NCI-H446 treated with DMSO at 0.1 percent for 48 hours (cell line): ENCODE results near the gene D2HGDH.
"Not testable (repeated sequence)": the region's sequence is repeated elsewhere in the genome, so short reads cannot be mapped to it uniquely, and the experiment has no call there.

ENCODE experiments used
- DNase-seq: peaks from one replicate; lab custom pipeline; 2025; lab: John Stamatoyannopoulos, UW

The D2HGDH gene

GRCh38 chr2:241808721-241809382, 74.4 kb downstream of the D2HGDH start, which contains the start of gene NEU4:
Gene NEU4 (plus strand): TSS chr2:241809193. CDS start chr2:241814485, 5,292 bp downstream.
- DNase-seq = no peak

- no peak for DNase-seq
Measured at GRCh38 chr2:241809383-241810306, 75.2 kb downstream of the D2HGDH start.

- no peak for DNase-seq
Measured at GRCh38 chr2:241810307-241811200, 76.1 kb downstream of the D2HGDH start.

- no peak for DNase-seq
Measured at GRCh38 chr2:241811201-241811951, 76.9 kb downstream of the D2HGDH start.

- no peak for DNase-seq
Measured at GRCh38 chr2:241811952-241812729, 77.7 kb downstream of the D2HGDH start.

- no peak for DNase-seq
Measured at GRCh38 chr2:241812730-241813643, 78.6 kb downstream of the D2HGDH start.

- DNase-seq = no peak
Measured at GRCh38 chr2:241813644-241814392, 79.4 kb downstream of the D2HGDH start.

GRCh38 chr2:241814393-241814642, 79.9 kb downstream of the D2HGDH start:
- DNase-seq = no peak

GRCh38 chr2:241814643-241815476, 80.4 kb downstream of the D2HGDH start:
- no peak for DNase-seq

- DNase-seq = no peak
Measured at GRCh38 chr2:241815477-241816430, 81.3 kb downstream of the D2HGDH start.

GRCh38 chr2:241816431-241817121, 82.1 kb downstream of the D2HGDH start:
- no peak for DNase-seq

- DNase-seq = no peak
Measured at GRCh38 chr2:241817126-241817820, 82.8 kb downstream of the D2HGDH start.

- DNase-seq = not testable (repeated sequence)
Measured at GRCh38 chr2:241817821-241818215, 83.4 kb downstream of the D2HGDH start.
